Measurements from ENCODE around the gene CCL7.

DNA sequence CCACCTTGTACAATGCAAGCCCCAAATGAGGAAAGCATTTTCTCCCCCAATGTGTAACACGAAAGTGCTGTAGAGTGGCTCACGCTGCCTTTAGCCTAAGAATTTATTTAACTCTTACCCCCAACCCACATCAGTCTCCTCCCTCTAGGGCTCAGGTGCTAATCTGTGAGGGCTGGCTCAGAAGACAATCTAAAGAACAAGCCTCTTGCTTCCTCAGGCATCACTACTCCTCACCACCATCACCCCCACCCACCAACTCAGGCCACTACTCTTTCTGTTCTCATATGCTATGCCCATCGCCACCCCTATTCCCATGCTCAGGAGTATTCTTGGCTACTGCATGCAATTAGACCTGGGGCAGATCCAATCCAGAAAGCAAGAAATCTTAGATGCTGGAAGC, 18.8 kb upstream of the CCL7 start:
- TF ChIP-seq POLR2AphosphoS5 (IDR thresholded peaks at IDR 0.05; ENCODE audit: low read depth), result no peak
- TF ChIP-seq, protein P1, sequence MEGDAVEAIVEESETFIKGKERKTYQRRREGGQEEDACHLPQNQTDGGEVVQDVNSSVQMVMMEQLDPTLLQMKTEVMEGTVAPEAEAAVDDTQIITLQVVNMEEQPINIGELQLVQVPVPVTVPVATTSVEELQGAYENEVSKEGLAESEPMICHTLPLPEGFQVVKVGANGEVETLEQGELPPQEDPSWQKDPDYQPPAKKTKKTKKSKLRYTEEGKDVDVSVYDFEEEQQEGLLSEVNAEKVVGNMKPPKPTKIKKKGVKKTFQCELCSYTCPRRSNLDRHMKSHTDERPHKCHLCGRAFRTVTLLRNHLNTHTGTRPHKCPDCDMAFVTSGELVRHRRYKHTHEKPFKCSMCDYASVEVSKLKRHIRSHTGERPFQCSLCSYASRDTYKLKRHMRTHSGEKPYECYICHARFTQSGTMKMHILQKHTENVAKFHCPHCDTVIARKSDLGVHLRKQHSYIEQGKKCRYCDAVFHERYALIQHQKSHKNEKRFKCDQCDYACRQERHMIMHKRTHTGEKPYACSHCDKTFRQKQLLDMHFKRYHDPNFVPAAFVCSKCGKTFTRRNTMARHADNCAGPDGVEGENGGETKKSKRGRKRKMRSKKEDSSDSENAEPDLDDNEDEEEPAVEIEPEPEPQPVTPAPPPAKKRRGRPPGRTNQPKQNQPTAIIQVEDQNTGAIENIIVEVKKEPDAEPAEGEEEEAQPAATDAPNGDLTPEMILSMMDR (IDR thresholded peaks at IDR 0.05; ENCODE audit: insufficient read depth, low read length), result no peak
- TF ChIP-seq, protein P2, sequence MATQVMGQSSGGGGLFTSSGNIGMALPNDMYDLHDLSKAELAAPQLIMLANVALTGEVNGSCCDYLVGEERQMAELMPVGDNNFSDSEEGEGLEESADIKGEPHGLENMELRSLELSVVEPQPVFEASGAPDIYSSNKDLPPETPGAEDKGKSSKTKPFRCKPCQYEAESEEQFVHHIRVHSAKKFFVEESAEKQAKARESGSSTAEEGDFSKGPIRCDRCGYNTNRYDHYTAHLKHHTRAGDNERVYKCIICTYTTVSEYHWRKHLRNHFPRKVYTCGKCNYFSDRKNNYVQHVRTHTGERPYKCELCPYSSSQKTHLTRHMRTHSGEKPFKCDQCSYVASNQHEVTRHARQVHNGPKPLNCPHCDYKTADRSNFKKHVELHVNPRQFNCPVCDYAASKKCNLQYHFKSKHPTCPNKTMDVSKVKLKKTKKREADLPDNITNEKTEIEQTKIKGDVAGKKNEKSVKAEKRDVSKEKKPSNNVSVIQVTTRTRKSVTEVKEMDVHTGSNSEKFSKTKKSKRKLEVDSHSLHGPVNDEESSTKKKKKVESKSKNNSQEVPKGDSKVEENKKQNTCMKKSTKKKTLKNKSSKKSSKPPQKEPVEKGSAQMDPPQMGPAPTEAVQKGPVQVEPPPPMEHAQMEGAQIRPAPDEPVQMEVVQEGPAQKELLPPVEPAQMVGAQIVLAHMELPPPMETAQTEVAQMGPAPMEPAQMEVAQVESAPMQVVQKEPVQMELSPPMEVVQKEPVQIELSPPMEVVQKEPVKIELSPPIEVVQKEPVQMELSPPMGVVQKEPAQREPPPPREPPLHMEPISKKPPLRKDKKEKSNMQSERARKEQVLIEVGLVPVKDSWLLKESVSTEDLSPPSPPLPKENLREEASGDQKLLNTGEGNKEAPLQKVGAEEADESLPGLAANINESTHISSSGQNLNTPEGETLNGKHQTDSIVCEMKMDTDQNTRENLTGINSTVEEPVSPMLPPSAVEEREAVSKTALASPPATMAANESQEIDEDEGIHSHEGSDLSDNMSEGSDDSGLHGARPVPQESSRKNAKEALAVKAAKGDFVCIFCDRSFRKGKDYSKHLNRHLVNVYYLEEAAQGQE (IDR thresholded peaks at IDR 0.05; ENCODE audit: insufficient replicate concordance, low read depth), result no peak

Data from HL-60 (cell line).